Renal cortex interstitium (tissue), 15 donors: ENCODE measurements around the gene SEPTIN3. TPM values are rescaled to one million over a fixed set of nuclear protein-coding genes. Genes with fewer than 3 reads are reported as not detected.

Source experiments
- DNase-seq, 11 donors: peaks; one replicate each; pipeline ENCODE4 v3.0.0-alpha.2; 2013; ENCODE audit warnings: low read depth in 9 of 11, low spot score in 4 of 11; ENCODE audit errors: extremely low read depth in 1 of 11
- long read RNA-seq, 16 experiments: transcript quantifications; one replicate each; lab custom pipeline, GENCODE V29; 2026
- polyA plus RNA-seq, 3 donors: library from polyadenylated mRNA; unstranded; fragments of 120-200 nt; gene quantifications; one replicate each; pipeline ENCODE4 v1.2.1, GENCODE V29; 2013; ENCODE audit not compliant: insufficient read length in 3 of 3

Gene SEPTIN3
- polyA plus RNA-seq = 1 to 10 TPM; 5.9 to 9.2 (median 8.7) TPM
- long read RNA-seq, donor 1, full-length matches to known transcripts = 2 of 2 reads
- long read RNA-seq, donor 1, partial matches to known transcripts = 0 of 2 reads
- long read RNA-seq, donor 1, other reads (novel, unspliced or antisense) = 0 of 2 reads
- long read RNA-seq, donor 2 = 0 reads
- long read RNA-seq, donor 3, full-length matches to known transcripts = 2 of 2 reads
- long read RNA-seq, donor 3, partial matches to known transcripts = 0 of 2 reads
- long read RNA-seq, donor 3, other reads (novel, unspliced or antisense) = 0 of 2 reads
- long read RNA-seq, donor 4 = 0 reads
- long read RNA-seq, donor 5, full-length matches to known transcripts = 2 of 2 reads
- long read RNA-seq, donor 5, partial matches to known transcripts = 0 of 2 reads
- long read RNA-seq, donor 5, other reads (novel, unspliced or antisense) = 0 of 2 reads
- long read RNA-seq, donor 6 = 0 reads
- long read RNA-seq, donor 7, full-length matches to known transcripts = 1 of 1 reads
- long read RNA-seq, donor 7, partial matches to known transcripts = 0 of 1 reads
- long read RNA-seq, donor 7, other reads (novel, unspliced or antisense) = 0 of 1 reads
- long read RNA-seq, donor 8 = 0 reads
- long read RNA-seq, donor 9, full-length matches to known transcripts = 1 of 1 reads
- long read RNA-seq, donor 9, partial matches to known transcripts = 0 of 1 reads
- long read RNA-seq, donor 9, other reads (novel, unspliced or antisense) = 0 of 1 reads
- long read RNA-seq, donor 10 = 0 reads
- long read RNA-seq, donor 11, full-length matches to known transcripts = 1 of 1 reads
- long read RNA-seq, donor 11, partial matches to known transcripts = 0 of 1 reads
- long read RNA-seq, donor 11, other reads (novel, unspliced or antisense) = 0 of 1 reads
- long read RNA-seq, donor 12 = 0 reads
- long read RNA-seq, donor 13, full-length matches to known transcripts = 2 of 9 reads
- long read RNA-seq, donor 13, partial matches to known transcripts = 7 of 9 reads
- long read RNA-seq, donor 13, other reads (novel, unspliced or antisense) = 0 of 9 reads
- long read RNA-seq, donor 14 = 0 reads
- long read RNA-seq, donor 15 = 0 reads
- long read RNA-seq, donor 16, full-length matches to known transcripts = 2 of 9 reads
- long read RNA-seq, donor 16, partial matches to known transcripts = 7 of 9 reads
- long read RNA-seq, donor 16, other reads (novel, unspliced or antisense) = 0 of 9 reads

GRCh38 chr22:41969110-41969646, at the start of gene SEPTIN3:
TSS of gene SEPTIN3 (plus strand) at chr22:41969443. CDS start at chr22:41971493, 2,050 bp downstream.
- DNase-seq = no peak

GRCh38 chr22:41920271-41920976, 48.8 kb upstream of the SEPTIN3 start:
- DNase-seq = no peak

GRCh38 chr22:41922328-41922727, 46.9 kb upstream of the SEPTIN3 start:
- no peak for DNase-seq

GRCh38 chr22:41922940-41923594, 46.2 kb upstream of the SEPTIN3 start:
- DNase-seq = no peak

- DNase-seq = no peak
Measured at GRCh38 chr22:41923595-41924276, 45.5 kb upstream of the SEPTIN3 start.

GRCh38 chr22:41925783-41926460, 43.3 kb upstream of the SEPTIN3 start:
- DNase-seq = no peak

GRCh38 chr22:41927813-41928212, 41.4 kb upstream of the SEPTIN3 start:
- DNase-seq = no peak

- DNase-seq = no peak
Measured at GRCh38 chr22:41928593-41929417, 40.4 kb upstream of the SEPTIN3 start.

- no peak for DNase-seq
Measured at GRCh38 chr22:41929418-41929810, 39.8 kb upstream of the SEPTIN3 start.

- no peak for DNase-seq
Measured at GRCh38 chr22:41931701-41932269, 37.5 kb upstream of the SEPTIN3 start.

GRCh38 chr22:41932353-41932752, 36.9 kb upstream of the SEPTIN3 start:
- no peak for DNase-seq

GRCh38 chr22:41933411-41934177, 35.6 kb upstream of the SEPTIN3 start:
- DNase-seq = no peak

GRCh38 chr22:41934284-41935014, 34.8 kb upstream of the SEPTIN3 start:
- no peak for DNase-seq

- DNase-seq = no peak
Measured at GRCh38 chr22:41935015-41935351, 34.3 kb upstream of the SEPTIN3 start.

- DNase-seq = no peak
Measured at GRCh38 chr22:41935509-41935908, 33.7 kb upstream of the SEPTIN3 start.
